GM12801 (cell line): Measurements from ENCODE around the gene SIK2.

Experiments
- CTCF ChIP-seq: IDR thresholded peaks from one replicate; pipeline ENCODE4 v1.5.1; 2011; ENCODE audit warnings: control low read depth; ENCODE audit not compliant: insufficient read length; ENCODE audit errors: extremely low read depth

The SIK2 gene

GRCh38 chr11:111777094-111778046 is 175.1 kb downstream of the SIK2 start:
- no peak for TF ChIP-seq CTCF

- TF ChIP-seq CTCF: no peak
Measured at GRCh38 chr11:111778047-111778558, 175.9 kb downstream of the SIK2 start.

DNA sequence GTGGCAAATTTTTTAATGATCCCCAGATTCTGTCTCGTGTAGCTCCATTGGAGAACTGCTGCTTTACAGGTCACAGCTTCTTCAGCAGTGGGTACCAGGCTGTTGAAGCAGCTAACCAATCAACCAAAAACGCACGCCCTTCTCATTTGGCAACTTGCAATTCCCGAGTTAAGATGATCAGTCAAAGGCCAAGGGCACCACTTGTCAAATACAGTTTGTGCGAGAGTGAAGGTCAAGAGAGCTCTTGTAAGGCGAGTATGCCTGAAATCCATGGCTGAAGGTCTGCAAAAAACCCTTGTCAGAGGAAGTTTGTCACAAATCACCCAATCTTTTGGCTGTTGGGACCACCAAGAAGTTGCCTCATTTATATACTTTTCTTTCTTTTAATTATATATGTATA is 176.9 kb downstream of the SIK2 start:
- TF ChIP-seq CTCF: no peak
